ENCODE data around the gene MATK. TPM values are rescaled to one million over a fixed set of nuclear protein-coding genes. Genes with fewer than 3 reads are reported as not detected.

The MATK gene
- total RNA-seq, 1 experiment from 2014 or later, result 0.21 TPM

DNA sequence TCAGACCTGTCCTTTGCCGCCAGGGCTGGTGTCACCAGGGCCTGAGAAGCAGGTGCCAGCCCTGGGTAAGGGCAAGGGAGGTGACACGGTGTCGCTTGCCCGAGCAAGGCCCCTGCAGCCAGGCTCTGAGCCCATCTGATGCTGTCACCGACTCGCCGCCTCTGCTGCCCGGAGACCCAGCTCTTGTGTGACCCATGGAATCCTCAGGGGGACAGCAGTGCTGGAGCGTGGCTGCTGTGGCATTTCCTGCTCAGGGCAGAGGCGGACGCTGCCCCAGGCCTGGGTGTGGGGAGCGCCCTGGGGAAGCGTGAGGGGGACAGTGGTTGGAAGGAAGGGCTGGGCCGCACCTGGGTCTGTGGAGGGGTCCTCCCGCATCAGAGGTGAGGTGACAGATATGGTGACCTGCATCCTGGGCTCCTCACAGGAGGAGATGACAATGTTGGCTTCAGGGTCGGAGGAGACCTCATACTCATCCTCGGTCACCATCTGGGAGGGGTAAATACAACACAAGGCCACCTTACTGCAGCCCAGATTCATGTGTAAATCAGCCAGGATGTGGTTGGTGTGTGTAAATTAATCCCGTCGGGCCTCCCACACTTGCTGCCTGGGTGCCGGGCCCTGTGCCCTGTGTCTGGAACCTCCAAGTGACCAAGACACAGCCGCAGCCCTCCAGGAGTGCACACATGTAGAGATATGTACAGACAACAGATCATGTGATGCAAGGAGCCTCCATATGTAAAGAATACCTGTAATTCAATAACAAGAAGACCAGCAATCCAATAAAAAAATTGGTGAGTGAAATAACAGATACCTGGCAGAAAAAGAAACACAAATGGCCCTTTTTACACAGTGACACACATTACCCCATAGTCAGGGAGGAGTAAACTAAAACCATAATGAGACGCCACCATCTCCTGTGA, 27.6 kb upstream of the MATK start:
- ATAC-seq, result no peak
- POLR2A ChIA-PET, result no interaction called here

GRCh38 chr19:3810708-3811355, 24.7 kb upstream of the MATK start:
- Histone ChIP-seq H3K4me1 (ENCODE audit: control insufficient read depth, insufficient read depth, low read length) (no peaks in the 10 kb centered on the region), H3K36me3 (ENCODE audit: control insufficient read depth, insufficient read depth, low read length) (no peaks in the 10 kb centered on the region), H3K9me3 (ENCODE audit: control insufficient read depth, insufficient read depth, low read depth, low read length) (no peaks in the 10 kb centered on the region), H3K27me3 (ENCODE audit: control insufficient read depth, insufficient read depth, low read length) (no peaks in the 10 kb centered on the region), H3K27ac (ENCODE audit: low read length) (no peak overlapping the region), H3K4me3 (ENCODE audit: low read depth in 2 of 2, low read length in 2 of 2) (no peak overlapping the region)
- DNase-seq (ENCODE audit: low read depth, low spot score), result no peak
- POLR2A ChIA-PET, result no interaction called here
- ATAC-seq, result no peak
- intact Hi-C loops (cut with micrococcal nuclease; ENCODE audit: unreplicated experiment) (no loop called here), in situ Hi-C loops (cut with HindIII; ENCODE audit: low pct_unique_long_range_greater_than_20kb, low sequenced_read_pairs) (no loop called here)
- BruUV-seq (replicated peaks), result no TSS peak
- TF ChIP-seq TCF7L2 (IDR thresholded peaks at IDR 0.05; ENCODE audit: low read depth, low read length) (no peak), CTCF (IDR thresholded peaks at IDR 0.05) (no peak), SIN3A (IDR thresholded peaks at IDR 0.05; ENCODE audit: borderline replicate concordance, insufficient read depth, low read depth, low read length) (no peak), POLR2AphosphoS5 (IDR thresholded peaks at IDR 0.05; ENCODE audit: low read depth, low read length) (no peak)
- TF ChIP-seq, protein P1, sequence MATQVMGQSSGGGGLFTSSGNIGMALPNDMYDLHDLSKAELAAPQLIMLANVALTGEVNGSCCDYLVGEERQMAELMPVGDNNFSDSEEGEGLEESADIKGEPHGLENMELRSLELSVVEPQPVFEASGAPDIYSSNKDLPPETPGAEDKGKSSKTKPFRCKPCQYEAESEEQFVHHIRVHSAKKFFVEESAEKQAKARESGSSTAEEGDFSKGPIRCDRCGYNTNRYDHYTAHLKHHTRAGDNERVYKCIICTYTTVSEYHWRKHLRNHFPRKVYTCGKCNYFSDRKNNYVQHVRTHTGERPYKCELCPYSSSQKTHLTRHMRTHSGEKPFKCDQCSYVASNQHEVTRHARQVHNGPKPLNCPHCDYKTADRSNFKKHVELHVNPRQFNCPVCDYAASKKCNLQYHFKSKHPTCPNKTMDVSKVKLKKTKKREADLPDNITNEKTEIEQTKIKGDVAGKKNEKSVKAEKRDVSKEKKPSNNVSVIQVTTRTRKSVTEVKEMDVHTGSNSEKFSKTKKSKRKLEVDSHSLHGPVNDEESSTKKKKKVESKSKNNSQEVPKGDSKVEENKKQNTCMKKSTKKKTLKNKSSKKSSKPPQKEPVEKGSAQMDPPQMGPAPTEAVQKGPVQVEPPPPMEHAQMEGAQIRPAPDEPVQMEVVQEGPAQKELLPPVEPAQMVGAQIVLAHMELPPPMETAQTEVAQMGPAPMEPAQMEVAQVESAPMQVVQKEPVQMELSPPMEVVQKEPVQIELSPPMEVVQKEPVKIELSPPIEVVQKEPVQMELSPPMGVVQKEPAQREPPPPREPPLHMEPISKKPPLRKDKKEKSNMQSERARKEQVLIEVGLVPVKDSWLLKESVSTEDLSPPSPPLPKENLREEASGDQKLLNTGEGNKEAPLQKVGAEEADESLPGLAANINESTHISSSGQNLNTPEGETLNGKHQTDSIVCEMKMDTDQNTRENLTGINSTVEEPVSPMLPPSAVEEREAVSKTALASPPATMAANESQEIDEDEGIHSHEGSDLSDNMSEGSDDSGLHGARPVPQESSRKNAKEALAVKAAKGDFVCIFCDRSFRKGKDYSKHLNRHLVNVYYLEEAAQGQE (IDR thresholded peaks at IDR 0.05; ENCODE audit: insufficient read depth in 1 of 2, low read depth in 2 of 2, low read length in 1 of 2), result no peak
- CTCF ChIA-PET, result no interaction called here

More for the DNA sequence above, 27.6 kb upstream of the MATK start:
- Histone ChIP-seq H3K4me1 (ENCODE audit: control insufficient read depth, insufficient read depth, low read length) (no peaks in the 10 kb centered on the region), H3K9me3 (ENCODE audit: control insufficient read depth, insufficient read depth, low read depth, low read length) (no peaks in the 10 kb centered on the region), H3K4me3 (ENCODE audit: low read depth in 2 of 2, low read length in 2 of 2) (no peak overlapping the region), H3K27me3 (ENCODE audit: control insufficient read depth, insufficient read depth, low read length) (no peaks in the 10 kb centered on the region), H3K36me3 (ENCODE audit: control insufficient read depth, insufficient read depth, low read length) (no peaks in the 10 kb centered on the region), H3K27ac (ENCODE audit: low read length) (no peak overlapping the region)
- no TSS peak for BruUV-seq (replicated peaks)
- CTCF ChIA-PET, result no interaction called here
- in situ Hi-C loops (cut with HindIII; ENCODE audit: low pct_unique_long_range_greater_than_20kb, low sequenced_read_pairs) (no loop called here), intact Hi-C loops (cut with micrococcal nuclease; ENCODE audit: unreplicated experiment) (no loop called here)
- no peak for DNase-seq (ENCODE audit: low read depth, low spot score)
- no peak for TF ChIP-seq POLR2AphosphoS5 (IDR thresholded peaks at IDR 0.05; ENCODE audit: low read depth, low read length)
- no peak for TF ChIP-seq TCF7L2 (IDR thresholded peaks at IDR 0.05; ENCODE audit: low read depth, low read length)
- TF ChIP-seq, protein P1 (IDR thresholded peaks at IDR 0.05; ENCODE audit: insufficient read depth in 1 of 2, low read depth in 2 of 2, low read length in 1 of 2), result no peak
- no peak for TF ChIP-seq SIN3A (IDR thresholded peaks at IDR 0.05; ENCODE audit: borderline replicate concordance, insufficient read depth, low read depth, low read length)
- TF ChIP-seq CTCF (IDR thresholded peaks at IDR 0.05), result no peak

Measured in Panc1 (cell line).